Measurements from ENCODE around the gene CEP112. TPM values are rescaled to one million over a fixed set of nuclear protein-coding genes. Genes with fewer than 3 reads are reported as not detected.

CEP112 gene
- total RNA-seq, 1 donor from 2014 or later: 24.5 TPM

DNA sequence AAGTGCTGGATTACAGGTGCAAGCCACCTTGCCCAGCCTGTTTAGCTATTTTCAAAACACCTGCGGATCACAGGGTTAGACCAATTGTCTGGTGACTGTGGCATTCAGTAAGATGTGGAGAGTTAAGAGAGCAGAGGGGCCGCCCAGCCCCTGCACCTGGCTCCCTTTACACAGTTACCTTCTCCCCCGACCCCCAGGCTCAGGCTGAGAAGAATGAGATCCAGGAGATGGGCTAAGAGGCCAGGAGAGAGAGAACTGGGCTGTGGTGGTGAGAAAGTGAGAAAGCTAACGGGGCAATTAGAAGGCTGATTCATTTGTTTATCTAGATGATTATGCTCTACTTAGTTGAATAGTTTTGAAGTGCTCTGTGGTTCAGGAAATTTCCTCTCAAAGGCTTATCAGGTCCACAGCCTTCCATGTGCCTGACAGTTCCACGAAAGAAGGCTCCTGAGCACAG, 562.7 kb downstream of the CEP112 start:
- H3K9me3 Mint-ChIP-seq: no peaks in the 10 kb centered on the region
- H3K27ac Mint-ChIP-seq (ENCODE audit: unreplicated experiment): no peak overlapping the region
- TF ChIP-seq, protein P1, sequence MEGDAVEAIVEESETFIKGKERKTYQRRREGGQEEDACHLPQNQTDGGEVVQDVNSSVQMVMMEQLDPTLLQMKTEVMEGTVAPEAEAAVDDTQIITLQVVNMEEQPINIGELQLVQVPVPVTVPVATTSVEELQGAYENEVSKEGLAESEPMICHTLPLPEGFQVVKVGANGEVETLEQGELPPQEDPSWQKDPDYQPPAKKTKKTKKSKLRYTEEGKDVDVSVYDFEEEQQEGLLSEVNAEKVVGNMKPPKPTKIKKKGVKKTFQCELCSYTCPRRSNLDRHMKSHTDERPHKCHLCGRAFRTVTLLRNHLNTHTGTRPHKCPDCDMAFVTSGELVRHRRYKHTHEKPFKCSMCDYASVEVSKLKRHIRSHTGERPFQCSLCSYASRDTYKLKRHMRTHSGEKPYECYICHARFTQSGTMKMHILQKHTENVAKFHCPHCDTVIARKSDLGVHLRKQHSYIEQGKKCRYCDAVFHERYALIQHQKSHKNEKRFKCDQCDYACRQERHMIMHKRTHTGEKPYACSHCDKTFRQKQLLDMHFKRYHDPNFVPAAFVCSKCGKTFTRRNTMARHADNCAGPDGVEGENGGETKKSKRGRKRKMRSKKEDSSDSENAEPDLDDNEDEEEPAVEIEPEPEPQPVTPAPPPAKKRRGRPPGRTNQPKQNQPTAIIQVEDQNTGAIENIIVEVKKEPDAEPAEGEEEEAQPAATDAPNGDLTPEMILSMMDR (conservative IDR thresholded peaks at IDR 0.05): no peak
- H3K4me1 Mint-ChIP-seq: no peaks in the 10 kb centered on the region
- no peak for DNase-seq (ENCODE audit: low read depth, low spot score)
- H3K36me3 Mint-ChIP-seq (ENCODE audit: low read depth): peaks cover 11% of the 10 kb centered on the region
- no peaks in the 10 kb centered on the region for H3K27me3 Mint-ChIP-seq (ENCODE audit: low read depth)
- no peak overlapping the region for H3K4me3 Mint-ChIP-seq

DNA sequence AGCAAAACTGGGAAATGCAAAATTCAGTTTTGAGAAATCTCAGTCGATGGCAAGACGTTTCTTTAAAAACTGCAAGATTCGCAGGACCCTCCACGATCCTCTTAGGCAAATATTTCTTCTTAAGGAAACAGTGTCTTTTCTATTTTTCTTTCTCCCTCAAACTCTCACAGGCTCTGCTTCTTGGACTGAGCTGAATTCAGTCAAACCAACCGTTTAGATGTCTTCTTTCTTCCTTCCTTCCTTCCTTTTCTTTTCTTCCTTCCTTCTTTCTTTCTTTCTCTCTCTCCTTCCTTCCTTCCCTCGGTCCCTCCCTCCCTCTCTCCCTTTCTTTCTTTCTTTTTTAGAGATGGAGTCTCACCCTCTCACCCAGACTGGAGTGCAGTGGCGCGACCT, 563.3 kb downstream of the CEP112 start:
- Mint-ChIP-seq H3K4me3 (no peak overlapping the region), H3K27ac (ENCODE audit: unreplicated experiment) (no peak overlapping the region), H3K4me1 (no peaks in the 10 kb centered on the region), H3K36me3 (ENCODE audit: low read depth) (peaks cover 11% of the 10 kb centered on the region), H3K27me3 (ENCODE audit: low read depth) (no peaks in the 10 kb centered on the region), H3K9me3 (no peaks in the 10 kb centered on the region)
- TF ChIP-seq, protein P1 (conservative IDR thresholded peaks at IDR 0.05): no peak
- DNase-seq (ENCODE audit: low read depth, low spot score): no peak

DNA sequence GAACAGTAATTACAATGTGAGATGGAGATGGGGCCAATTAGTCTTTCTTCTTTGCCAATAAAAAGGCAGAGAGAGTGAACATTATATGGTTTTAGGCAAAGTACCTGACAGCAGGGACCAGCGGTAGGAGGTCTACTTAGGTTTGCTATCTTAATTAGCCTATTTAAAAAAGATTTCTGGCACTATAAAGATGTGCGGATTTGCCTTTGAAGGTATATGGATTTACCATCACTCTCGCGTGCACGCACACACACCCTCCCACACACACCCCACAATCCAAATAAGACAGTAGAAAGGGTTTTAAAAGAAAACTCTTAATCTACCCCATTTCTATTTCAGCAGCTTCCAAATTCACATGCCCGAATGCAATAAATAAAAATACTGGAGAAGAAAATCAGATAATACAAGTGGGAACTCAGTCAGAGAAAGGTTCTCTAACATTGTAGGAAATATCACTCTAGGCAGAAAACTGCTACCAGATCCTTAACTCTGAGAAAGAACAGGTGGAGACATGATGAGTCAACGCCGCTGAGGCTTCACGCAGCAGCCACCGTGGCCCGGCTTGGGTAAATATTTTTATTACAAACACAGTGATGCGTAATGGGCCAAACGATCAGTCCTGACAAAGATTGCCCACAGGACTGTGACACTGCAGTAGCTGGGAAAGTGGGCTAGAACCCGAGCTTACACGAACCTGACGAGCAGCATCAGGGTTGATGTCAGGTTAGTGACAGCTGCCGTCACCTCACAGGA, 563.9 kb downstream of the CEP112 start:
- H3K36me3 Mint-ChIP-seq (ENCODE audit: low read depth): peaks cover 14% of the 10 kb centered on the region
- no peak for DNase-seq (ENCODE audit: low read depth, low spot score)
- no peaks in the 10 kb centered on the region for H3K9me3 Mint-ChIP-seq
- no peaks in the 10 kb centered on the region for H3K27me3 Mint-ChIP-seq (ENCODE audit: low read depth)
- TF ChIP-seq, protein P1 (conservative IDR thresholded peaks at IDR 0.05): no peak
- H3K27ac Mint-ChIP-seq (ENCODE audit: unreplicated experiment): no peak overlapping the region
- H3K4me1 Mint-ChIP-seq: no peaks in the 10 kb centered on the region
- no peak overlapping the region for H3K4me3 Mint-ChIP-seq

- TF ChIP-seq, protein P1 (conservative IDR thresholded peaks at IDR 0.05): no peak
- Mint-ChIP-seq H3K4me1 (no peaks in the 10 kb centered on the region), H3K9me3 (no peaks in the 10 kb centered on the region), H3K36me3 (ENCODE audit: low read depth) (peaks cover 14% of the 10 kb centered on the region), H3K27me3 (ENCODE audit: low read depth) (no peaks in the 10 kb centered on the region), H3K4me3 (no peak overlapping the region), H3K27ac (ENCODE audit: unreplicated experiment) (no peak overlapping the region)
- DNase-seq (ENCODE audit: low read depth, low spot score): no peak
These were observed 564.8 kb downstream of the CEP112 start for GRCh38 chr17:65627108-65627507.

DNA sequence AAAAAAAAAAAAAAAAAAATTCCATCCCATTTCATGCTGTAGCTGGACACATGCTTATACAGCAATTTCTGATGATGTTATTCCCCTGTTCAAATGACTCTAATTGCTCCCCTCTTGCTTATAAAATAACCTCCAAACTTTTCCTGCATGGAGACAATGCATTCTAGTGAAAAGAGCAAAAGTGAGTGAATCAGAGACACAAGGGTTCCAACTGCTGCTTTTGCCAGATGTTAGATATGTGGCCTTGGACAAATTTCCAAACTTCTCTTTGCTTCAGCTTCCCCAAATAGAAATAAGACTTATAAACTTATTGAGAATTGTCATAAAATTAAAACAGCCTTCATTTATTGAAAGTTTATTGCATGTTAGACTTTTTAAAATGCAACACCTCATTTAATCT, 565.5 kb downstream of the CEP112 start:
- Mint-ChIP-seq H3K36me3 (ENCODE audit: low read depth) (peaks cover 14% of the 10 kb centered on the region), H3K9me3 (no peaks in the 10 kb centered on the region), H3K4me1 (no peaks in the 10 kb centered on the region), H3K27ac (ENCODE audit: unreplicated experiment) (no peak overlapping the region), H3K27me3 (ENCODE audit: low read depth) (no peaks in the 10 kb centered on the region), H3K4me3 (no peak overlapping the region)
- TF ChIP-seq, protein P1 (conservative IDR thresholded peaks at IDR 0.05): no peak
- no peak for DNase-seq (ENCODE audit: low read depth, low spot score)

Measured in neural crest cell (in vitro differentiated cells).